ENCODE results near the gene PHKG1.
A peak's percentile ranks its signal among the peaks of the same experiment; 100 is the strongest.
"Not testable (repeated sequence)": the region's sequence is repeated elsewhere in the genome, so short reads cannot be mapped to it uniquely, and the experiment has no call there.

The PHKG1 gene

DNA sequence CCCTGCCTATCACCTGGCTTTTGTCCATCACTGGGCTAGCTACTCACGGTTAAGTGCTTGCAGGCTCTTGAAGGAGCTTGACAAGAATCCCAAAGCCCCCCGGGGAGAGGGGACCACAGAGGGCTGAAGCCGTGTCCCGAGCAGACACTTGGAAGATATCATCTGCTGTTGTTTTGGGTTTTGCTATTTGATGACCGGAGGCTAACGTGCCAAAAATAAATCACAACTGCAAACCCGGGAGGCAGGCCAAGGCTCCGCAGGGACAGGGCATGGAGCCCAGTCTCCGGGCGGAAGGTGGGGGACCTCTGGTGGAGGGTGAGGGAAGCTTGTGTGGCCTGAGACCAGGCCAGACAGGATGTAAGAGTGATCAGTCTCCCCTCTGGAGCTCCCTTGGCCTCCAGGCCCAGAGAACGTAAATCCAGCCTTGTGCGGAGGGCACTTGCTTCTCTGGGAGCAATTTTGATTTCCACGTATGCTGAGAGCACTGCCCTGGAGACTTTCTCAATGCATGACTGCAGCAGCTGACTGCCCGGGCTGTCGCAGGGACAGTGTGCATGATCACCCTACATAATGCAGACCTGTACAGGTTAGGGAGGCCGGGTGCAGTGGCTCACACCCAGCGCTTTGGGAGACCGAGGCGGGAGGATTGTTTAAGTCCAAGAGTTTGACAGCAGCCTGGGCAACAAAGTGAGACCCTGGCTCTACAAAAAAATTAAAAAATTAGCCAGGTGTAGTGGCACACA, at the start of gene PHKG1:
Gene PHKG1 (minus strand): TSS at position 164 of the 743 bp plus-strand sequence. CDS start 4,011 bp downstream, outside the sequence.
- peak; percentile 60 for DNase-seq (ENCODE audit: extremely low spot score)
- no peak for TF ChIP-seq L3MBTL2 (conservative IDR thresholded peaks at IDR 0.05)
- no peak for TF ChIP-seq ARNT (IDR thresholded peaks at IDR 0.05)
- TF ChIP-seq SP1 (IDR thresholded peaks at IDR 0.05) = no peak
- TF ChIP-seq BHLHE40 (IDR thresholded peaks at IDR 0.05; ENCODE audit: borderline replicate concordance) = no peak
- TF ChIP-seq PKNOX1 (IDR thresholded peaks at IDR 0.05) = no peak
- TF ChIP-seq ZNF384 (IDR thresholded peaks at IDR 0.05) = no peak
- no peak for TF ChIP-seq FOXK2 (IDR thresholded peaks at IDR 0.05)
- no peak for TF ChIP-seq TARDBP (IDR thresholded peaks at IDR 0.05)
- TF ChIP-seq ELF4 (IDR thresholded peaks at IDR 0.05) = no peak
- no peak for TF ChIP-seq LEF1 (IDR thresholded peaks at IDR 0.05; ENCODE audit: borderline replicate concordance)
- no peak for TF ChIP-seq FOXM1 (IDR thresholded peaks at IDR 0.05; ENCODE audit: borderline replicate concordance)
- no peak for TF ChIP-seq SUZ12 (IDR thresholded peaks at IDR 0.05)
- TF ChIP-seq FOXA1 (IDR thresholded peaks at IDR 0.05) = no peak
- no peak for TF ChIP-seq CTBP1 (IDR thresholded peaks at IDR 0.05; ENCODE audit: borderline replicate concordance)
- no peak for TF ChIP-seq NFRKB (IDR thresholded peaks at IDR 0.05)
- ChIA-PET POLR2A (interaction anchor here (1.0 kb wide), 1 partner anchor 13 kb away, joined by 5 read pairs; the partner anchor contains the start of gene CHCHD2), CTCF (interaction anchor here (1.5 kb wide), 1 partner anchor 18 kb away, joined by 4 read pairs; no protein-coding TSS in a partner anchor)

- CTCF ChIA-PET = interaction anchor here (0.6 kb wide), 1 partner anchor 12 kb away, joined by 4 read pairs; no protein-coding TSS in a partner anchor
- DNase-seq (ENCODE audit: extremely low spot score); POLR2A ChIA-PET: not testable (repeated sequence)
Observed at GRCh38 chr7:56131062-56131461, 38.3 kb upstream of the PHKG1 start.

DNA sequence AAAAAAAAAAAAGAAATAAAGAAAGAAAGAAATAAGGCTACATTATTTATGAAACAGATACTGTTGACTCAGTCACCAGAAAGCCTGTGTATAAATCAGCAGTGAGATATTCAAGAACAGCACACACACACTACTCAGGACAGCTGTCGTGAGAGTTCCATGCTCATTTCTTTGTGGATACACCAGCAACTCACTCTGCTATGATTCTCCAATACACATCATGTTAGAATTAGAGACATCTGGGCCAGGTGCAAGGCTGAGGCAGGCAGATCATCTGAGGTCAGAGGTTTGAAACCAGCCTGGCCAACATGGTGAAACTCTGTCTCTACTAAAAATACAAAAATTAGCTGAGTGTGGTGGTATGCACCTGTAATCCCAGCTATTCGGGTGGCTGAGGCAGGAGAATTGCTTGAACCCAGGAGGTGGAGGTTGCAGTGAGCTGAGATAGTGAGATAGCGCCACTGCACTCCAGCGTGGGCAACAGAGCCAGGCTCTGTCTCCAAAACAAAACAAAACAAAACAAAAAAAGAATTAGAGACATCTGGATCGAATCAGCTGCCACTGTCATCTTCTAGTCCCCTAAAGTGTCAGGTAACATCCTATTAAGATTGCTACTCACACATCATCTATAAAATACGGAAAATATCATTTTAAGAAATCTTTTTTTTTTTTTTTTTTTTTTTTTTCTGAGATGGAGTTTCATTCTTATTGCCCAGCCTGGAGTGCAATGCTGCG, 34.7 kb upstream of the PHKG1 start:
- ChIA-PET POLR2A (no interaction called here), CTCF (no interaction called here)
- TF ChIP-seq FOXM1 (IDR thresholded peaks at IDR 0.05; ENCODE audit: borderline replicate concordance) = no peak
- TF ChIP-seq SP1 (IDR thresholded peaks at IDR 0.05) = no peak
- no peak for TF ChIP-seq FOXK2 (IDR thresholded peaks at IDR 0.05)
- TF ChIP-seq TARDBP (IDR thresholded peaks at IDR 0.05) = no peak
- no peak for TF ChIP-seq L3MBTL2 (conservative IDR thresholded peaks at IDR 0.05)
- TF ChIP-seq PKNOX1 (IDR thresholded peaks at IDR 0.05) = no peak
- TF ChIP-seq ZNF384 (IDR thresholded peaks at IDR 0.05) = no peak
- no peak for TF ChIP-seq ELF4 (IDR thresholded peaks at IDR 0.05)
- no peak for TF ChIP-seq NFRKB (IDR thresholded peaks at IDR 0.05)
- TF ChIP-seq LEF1 (IDR thresholded peaks at IDR 0.05; ENCODE audit: borderline replicate concordance) = no peak
- no peak for TF ChIP-seq ARNT (IDR thresholded peaks at IDR 0.05)
- TF ChIP-seq FOXA1 (IDR thresholded peaks at IDR 0.05) = no peak
- no peak for DNase-seq (ENCODE audit: extremely low spot score)

DNA sequence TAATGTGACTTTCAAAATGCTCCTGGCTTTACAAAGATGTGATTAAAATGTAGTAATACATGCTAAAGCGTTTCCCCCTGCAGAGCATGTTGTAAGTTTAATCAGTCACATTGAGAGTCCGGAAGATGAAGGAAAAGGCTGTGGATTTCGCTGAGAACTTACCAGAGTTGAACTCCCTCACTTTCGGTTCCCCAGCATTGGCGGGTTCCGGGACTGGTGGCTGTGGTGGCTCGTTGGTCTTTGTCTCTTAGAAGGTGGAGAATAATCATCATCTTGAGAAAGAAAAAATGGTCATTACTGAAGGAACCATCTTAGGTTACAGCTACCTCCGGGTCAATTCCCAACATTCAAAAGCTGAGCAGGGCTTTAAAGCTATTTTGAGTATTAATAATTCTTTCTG, 33.1 kb upstream of the PHKG1 start:
- ChIA-PET CTCF (no interaction called here), POLR2A (no interaction called here)

DNA sequence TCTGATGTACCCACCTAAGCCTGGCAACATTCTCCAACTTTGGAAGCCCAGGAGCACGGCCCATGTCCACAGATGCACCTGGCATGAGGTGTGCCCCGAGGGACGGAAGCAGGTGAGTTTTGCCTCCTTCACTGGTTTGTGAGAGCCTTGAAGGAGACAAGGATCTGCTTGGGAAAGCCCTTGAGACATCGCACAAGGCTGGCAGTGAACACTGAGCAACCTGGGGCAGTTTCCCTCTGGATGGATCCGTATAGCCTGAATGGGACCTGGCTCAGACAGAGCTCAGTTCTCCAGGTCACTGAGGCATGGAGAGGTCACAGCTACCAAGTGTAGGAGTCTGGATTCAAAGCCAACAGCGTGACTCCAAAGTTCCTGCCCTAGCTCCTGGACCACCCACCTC, 32.2 kb upstream of the PHKG1 start:
- POLR2A ChIA-PET = no interaction called here
- CTCF ChIA-PET = interaction anchor here (0.5 kb wide), 1 partner anchor 8 kb away, joined by 5 read pairs; no protein-coding TSS in a partner anchor
- no peak for DNase-seq (ENCODE audit: extremely low spot score)
- TF ChIP-seq ZNF384 (IDR thresholded peaks at IDR 0.05) (no peak), SUZ12 (IDR thresholded peaks at IDR 0.05) (no peak), NFRKB (IDR thresholded peaks at IDR 0.05) (no peak)

More for the DNA sequence above, 33.1 kb upstream of the PHKG1 start:
- TF ChIP-seq SP1 (IDR thresholded peaks at IDR 0.05) = no peak
- no peak for TF ChIP-seq BHLHE40 (IDR thresholded peaks at IDR 0.05; ENCODE audit: borderline replicate concordance)
- no peak for TF ChIP-seq TARDBP (IDR thresholded peaks at IDR 0.05)
- TF ChIP-seq FOXM1 (IDR thresholded peaks at IDR 0.05; ENCODE audit: borderline replicate concordance) = no peak
- TF ChIP-seq FOXA1 (IDR thresholded peaks at IDR 0.05) = no peak
- no peak for TF ChIP-seq FOXK2 (IDR thresholded peaks at IDR 0.05)
- TF ChIP-seq L3MBTL2 (conservative IDR thresholded peaks at IDR 0.05) = no peak
- TF ChIP-seq ELF4 (IDR thresholded peaks at IDR 0.05) = no peak
- no peak for TF ChIP-seq ZNF384 (IDR thresholded peaks at IDR 0.05)
- no peak for TF ChIP-seq PKNOX1 (IDR thresholded peaks at IDR 0.05)
- TF ChIP-seq CTBP1 (IDR thresholded peaks at IDR 0.05; ENCODE audit: borderline replicate concordance) = no peak
- TF ChIP-seq SUZ12 (IDR thresholded peaks at IDR 0.05) = no peak
- TF ChIP-seq LEF1 (IDR thresholded peaks at IDR 0.05; ENCODE audit: borderline replicate concordance) = no peak
- TF ChIP-seq ARNT (IDR thresholded peaks at IDR 0.05) = no peak
- TF ChIP-seq NFRKB (IDR thresholded peaks at IDR 0.05) = no peak
- no peak for TF ChIP-seq HDGF (IDR thresholded peaks at IDR 0.05; ENCODE audit: borderline replicate concordance)
- no peak for DNase-seq (ENCODE audit: extremely low spot score)

DNA sequence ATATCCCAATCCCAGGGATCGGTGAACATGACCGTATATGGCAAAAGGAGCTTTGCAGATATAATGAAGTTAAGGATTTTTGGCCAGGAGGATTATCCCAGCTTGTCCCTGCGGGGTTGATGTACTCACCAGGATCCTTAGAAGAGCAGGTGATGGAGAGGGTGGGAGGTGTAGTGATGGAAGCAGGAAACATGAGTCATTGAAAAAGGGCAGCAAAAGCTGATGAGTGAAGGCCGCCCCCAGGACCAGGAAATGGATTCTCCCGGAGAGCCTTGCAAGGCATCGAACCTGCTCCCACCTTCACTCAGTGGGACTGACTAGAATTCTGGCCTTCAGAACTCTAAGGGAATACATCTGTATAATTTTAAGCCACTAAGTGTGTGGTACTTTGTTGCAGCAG, 28.7 kb upstream of the PHKG1 start:
- TF ChIP-seq FOXA1 (IDR thresholded peaks at IDR 0.05) (no peak), SP1 (IDR thresholded peaks at IDR 0.05) (no peak), FOXM1 (IDR thresholded peaks at IDR 0.05; ENCODE audit: borderline replicate concordance) (no peak), HDGF (IDR thresholded peaks at IDR 0.05; ENCODE audit: borderline replicate concordance) (no peak), LEF1 (IDR thresholded peaks at IDR 0.05; ENCODE audit: borderline replicate concordance) (no peak), CTBP1 (IDR thresholded peaks at IDR 0.05; ENCODE audit: borderline replicate concordance) (no peak), ELF4 (IDR thresholded peaks at IDR 0.05) (no peak), ARNT (IDR thresholded peaks at IDR 0.05) (no peak), L3MBTL2 (conservative IDR thresholded peaks at IDR 0.05) (no peak), ZNF384 (IDR thresholded peaks at IDR 0.05) (no peak), PKNOX1 (IDR thresholded peaks at IDR 0.05) (no peak), SUZ12 (IDR thresholded peaks at IDR 0.05) (no peak), BHLHE40 (IDR thresholded peaks at IDR 0.05; ENCODE audit: borderline replicate concordance) (no peak), TARDBP (IDR thresholded peaks at IDR 0.05) (no peak), FOXK2 (IDR thresholded peaks at IDR 0.05) (no peak), NFRKB (IDR thresholded peaks at IDR 0.05) (no peak)
- ChIA-PET CTCF (no interaction called here), POLR2A (no interaction called here)
- DNase-seq (ENCODE audit: extremely low spot score) = no peak
